Dendritic cell treated with granulocyte-macrophage colony-stimulating factor and Interleukin-4, amounts not matched to agents 40 ng/mL and 50 ng/mL, for 4 days (primary cell): Measurements from ENCODE around the gene PDE1C.
"Not testable (repeated sequence)": the region's sequence is repeated elsewhere in the genome, so short reads cannot be mapped to it uniquely, and the experiment has no call there.

Experiments used
- H3K27ac Mint-ChIP-seq: one replicate; pipeline ENCODE4 v1.8.0; 2022; ENCODE audit warnings: mild to moderate bottlenecking, mixed read lengths
- H3K27me3 Mint-ChIP-seq: one replicate; pipeline ENCODE4 v1.8.0; 2022; ENCODE audit warnings: mild to moderate bottlenecking, mixed read lengths
- H3K36me3 Mint-ChIP-seq: one replicate; pipeline ENCODE4 v1.8.0; 2022; ENCODE audit warnings: low read depth, mixed read lengths
- H3K4me1 Mint-ChIP-seq: one replicate; pipeline ENCODE4 v1.8.0; 2022; ENCODE audit warnings: low read depth, mixed read lengths
- H3K4me3 Mint-ChIP-seq: one replicate; pipeline ENCODE4 v1.8.0; 2022; ENCODE audit warnings: mild to moderate bottlenecking, moderate library complexity, mixed read lengths
- H3K9me3 Mint-ChIP-seq: one replicate; pipeline ENCODE4 v1.8.0; 2022; ENCODE audit warnings: mixed read lengths
- intact Hi-C: fragments of 100-400 bp; cut with micrococcal nuclease; formaldehyde crosslinking; loops from one replicate; pipeline ENCODE4 v1.15.0; 2022

PDE1C gene

DNA sequence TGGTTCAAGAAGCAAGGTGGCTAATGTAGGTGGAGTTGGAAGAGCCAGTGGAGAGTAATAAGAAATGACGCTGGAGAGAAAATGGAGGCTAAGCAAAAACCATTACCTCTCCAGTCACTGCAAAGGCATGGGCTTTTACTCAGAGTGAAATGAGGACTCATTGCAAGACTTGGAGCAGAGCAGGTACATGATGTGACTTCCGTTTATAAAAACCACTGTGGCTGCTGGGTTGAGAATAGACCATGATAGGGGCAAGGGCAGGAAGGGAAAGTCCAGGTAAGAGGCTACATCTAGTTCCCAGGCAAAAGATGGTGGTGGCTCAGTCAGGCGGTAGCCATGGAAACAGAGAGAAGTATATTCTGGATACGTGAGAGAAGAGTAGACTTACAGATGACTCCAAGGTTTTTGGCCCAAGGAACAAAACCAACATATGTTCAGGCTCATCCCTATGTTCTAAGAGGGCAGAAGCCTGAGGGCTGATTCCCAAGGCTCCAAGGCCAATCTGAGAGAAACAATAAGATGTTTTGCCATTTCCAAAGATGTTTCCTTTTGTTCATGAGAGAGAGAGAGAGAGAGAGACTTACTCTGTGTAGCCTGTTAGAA lies 21.5 kb upstream of the PDE1C start:
- Mint-ChIP-seq H3K9me3 (no peaks in the 10 kb centered on the region), H3K27me3 (no peaks in the 10 kb centered on the region), H3K4me3 (no peak overlapping the region), H3K27ac (no peak overlapping the region), H3K4me1 (no peaks in the 10 kb centered on the region), H3K36me3 (no peaks in the 10 kb centered on the region)
- intact Hi-C loops = no loop called here

DNA sequence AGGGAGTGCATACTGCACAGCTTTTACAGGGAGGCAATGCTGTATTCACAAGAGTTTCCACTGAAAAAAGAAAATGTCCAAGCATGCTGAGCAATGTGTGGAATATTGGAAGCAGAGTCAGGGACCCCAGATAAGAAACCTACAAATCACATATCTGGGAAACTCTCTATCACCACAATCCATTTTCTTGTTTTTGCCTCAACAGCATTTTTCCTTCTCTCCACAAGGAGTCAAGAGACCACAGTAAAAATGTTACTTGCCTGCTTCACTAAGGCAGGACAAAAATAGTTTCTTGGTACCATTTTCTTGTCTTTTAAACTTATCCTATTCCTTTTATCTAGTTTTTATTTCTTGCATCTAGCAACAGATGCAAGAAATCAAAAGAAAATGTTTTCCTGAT lies 19.5 kb upstream of the PDE1C start:
- H3K27me3 Mint-ChIP-seq = no peaks in the 10 kb centered on the region
- no peak overlapping the region for H3K27ac Mint-ChIP-seq
- H3K36me3 Mint-ChIP-seq = no peaks in the 10 kb centered on the region
- no peaks in the 10 kb centered on the region for H3K4me1 Mint-ChIP-seq
- H3K9me3 Mint-ChIP-seq = no peaks in the 10 kb centered on the region
- H3K4me3 Mint-ChIP-seq = no peak overlapping the region
- intact Hi-C loops = no loop called here

DNA sequence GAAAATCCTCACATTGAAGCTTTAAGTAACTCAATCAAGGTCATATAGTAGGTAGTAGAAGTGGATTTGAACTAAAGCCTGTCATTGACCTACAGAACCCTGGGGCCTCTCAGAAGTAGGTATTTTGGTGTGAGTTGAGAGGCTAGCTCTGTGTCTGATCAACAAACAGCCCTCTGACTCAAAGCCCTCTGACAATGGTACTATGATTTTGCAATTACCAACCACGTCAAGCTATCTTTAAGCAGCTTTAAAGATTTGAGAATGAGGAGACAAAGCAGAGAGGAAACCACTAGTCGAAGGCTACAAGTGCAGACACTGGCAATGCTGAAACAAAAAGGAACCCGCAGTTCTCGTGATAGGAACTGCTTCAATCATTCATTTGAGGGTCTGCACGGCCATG lies 19.0 kb upstream of the PDE1C start:
- Mint-ChIP-seq H3K27ac (no peak overlapping the region), H3K36me3 (no peaks in the 10 kb centered on the region), H3K27me3 (no peaks in the 10 kb centered on the region), H3K9me3 (no peaks in the 10 kb centered on the region), H3K4me3 (no peak overlapping the region), H3K4me1 (no peaks in the 10 kb centered on the region)
- intact Hi-C loops = no loop called here

DNA sequence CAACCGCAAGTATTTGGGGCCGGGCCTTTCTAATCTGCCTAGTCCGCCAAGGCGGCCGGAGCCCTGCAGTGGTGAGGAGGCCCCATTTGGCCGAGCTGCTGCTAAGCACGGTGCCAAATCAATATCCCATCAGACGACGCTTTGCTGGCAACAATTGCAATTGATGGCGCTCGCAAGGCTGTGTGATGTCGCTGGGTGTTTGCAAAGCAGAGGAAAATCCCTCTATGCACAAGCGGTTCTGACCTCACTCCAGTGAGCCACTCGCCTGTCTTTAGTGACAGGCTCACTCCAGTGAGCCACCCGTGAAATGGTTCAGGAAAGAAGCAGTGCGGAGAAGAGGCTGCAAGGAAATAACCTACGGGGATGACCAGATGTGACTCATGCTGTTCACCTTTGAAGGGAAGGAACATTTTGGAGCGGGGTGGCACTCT lies 18.3 kb upstream of the PDE1C start:
- intact Hi-C loops = no loop called here
- H3K4me1 Mint-ChIP-seq = no peaks in the 10 kb centered on the region
- H3K27me3 Mint-ChIP-seq = no peaks in the 10 kb centered on the region
- no peaks in the 10 kb centered on the region for H3K36me3 Mint-ChIP-seq
- no peak overlapping the region for H3K4me3 Mint-ChIP-seq
- H3K9me3 Mint-ChIP-seq = no peaks in the 10 kb centered on the region
- H3K27ac Mint-ChIP-seq = no peak overlapping the region

DNA sequence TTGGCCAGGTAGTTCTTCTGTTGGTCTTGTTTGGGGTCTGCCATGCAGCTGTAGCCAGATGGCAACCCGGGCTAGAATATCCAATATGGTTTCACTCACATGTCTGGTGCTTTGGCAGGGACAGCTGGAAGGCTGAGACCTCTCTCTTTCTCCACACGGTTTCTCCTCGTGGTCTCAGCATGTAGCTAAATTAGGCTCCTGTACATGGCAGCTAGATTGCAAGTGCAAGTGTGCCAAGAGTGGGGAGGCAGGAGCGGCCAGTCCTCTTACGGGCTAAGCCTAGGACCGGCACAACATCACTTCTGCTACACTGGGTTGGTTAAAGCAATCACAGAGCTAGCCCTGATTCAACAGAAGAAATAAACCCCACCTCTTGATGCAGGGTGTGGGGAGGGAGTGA lies 9.3 kb upstream of the PDE1C start:
- Mint-ChIP-seq H3K4me3 (no peak overlapping the region), H3K27ac (no peak overlapping the region), H3K9me3 (peaks cover 14% of the 10 kb centered on the region), H3K4me1 (no peaks in the 10 kb centered on the region), H3K27me3 (peaks cover 5% of the 10 kb centered on the region), H3K36me3 (no peaks in the 10 kb centered on the region)
- intact Hi-C loops = no loop called here

DNA sequence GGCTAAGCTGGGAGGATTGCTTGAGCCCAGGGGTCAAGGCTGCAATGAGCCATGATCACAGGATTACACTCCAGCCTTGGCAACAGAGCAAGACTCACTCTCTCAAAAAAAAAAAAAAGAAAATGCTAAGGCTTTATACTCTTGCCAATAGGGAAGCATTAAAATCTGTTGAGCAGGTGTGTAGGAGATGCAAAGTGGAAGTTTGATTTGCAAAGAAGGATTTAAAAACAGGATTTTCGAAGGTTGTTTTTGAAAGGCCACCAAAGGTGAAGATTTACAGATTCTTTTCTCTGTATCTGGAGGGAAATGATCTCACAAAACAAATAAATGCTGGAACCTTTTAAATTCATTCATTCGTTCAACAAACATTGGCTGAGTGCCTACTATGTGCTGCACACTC lies 8.6 kb upstream of the PDE1C start:
- peaks cover 14% of the 10 kb centered on the region for H3K9me3 Mint-ChIP-seq
- no peak overlapping the region for H3K4me3 Mint-ChIP-seq
- H3K27me3 Mint-ChIP-seq = peaks cover 5% of the 10 kb centered on the region
- intact Hi-C loops = no loop called here
- H3K27ac Mint-ChIP-seq = no peak overlapping the region
- no peaks in the 10 kb centered on the region for H3K4me1 Mint-ChIP-seq
- H3K36me3 Mint-ChIP-seq = no peaks in the 10 kb centered on the region

DNA sequence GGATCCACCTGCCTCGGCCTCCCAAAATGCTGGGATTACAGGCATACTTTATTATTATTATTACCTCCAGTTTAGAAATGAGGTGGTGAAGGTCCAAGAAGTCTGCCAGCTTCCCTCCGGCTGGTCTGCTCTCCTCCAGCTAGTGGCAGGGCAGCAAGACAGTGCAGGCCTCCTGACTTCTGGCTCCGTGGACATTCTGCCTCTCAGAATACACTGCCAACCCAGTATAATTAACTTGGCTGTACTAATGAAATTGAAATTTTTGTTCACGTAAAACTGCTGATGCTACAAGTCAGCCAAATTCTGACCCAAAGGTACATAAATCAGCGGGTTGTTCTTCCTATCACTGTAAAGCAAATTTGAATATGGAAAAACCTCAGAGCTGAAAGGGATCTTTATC lies 7.6 kb upstream of the PDE1C start:
- no peaks in the 10 kb centered on the region for H3K36me3 Mint-ChIP-seq
- H3K4me1 Mint-ChIP-seq = no peaks in the 10 kb centered on the region
- intact Hi-C loops = no loop called here
- H3K4me3 Mint-ChIP-seq = no peak overlapping the region
- H3K27ac Mint-ChIP-seq = no peak overlapping the region
- H3K9me3 Mint-ChIP-seq = peaks cover 14% of the 10 kb centered on the region
- peaks cover 7% of the 10 kb centered on the region for H3K27me3 Mint-ChIP-seq

DNA sequence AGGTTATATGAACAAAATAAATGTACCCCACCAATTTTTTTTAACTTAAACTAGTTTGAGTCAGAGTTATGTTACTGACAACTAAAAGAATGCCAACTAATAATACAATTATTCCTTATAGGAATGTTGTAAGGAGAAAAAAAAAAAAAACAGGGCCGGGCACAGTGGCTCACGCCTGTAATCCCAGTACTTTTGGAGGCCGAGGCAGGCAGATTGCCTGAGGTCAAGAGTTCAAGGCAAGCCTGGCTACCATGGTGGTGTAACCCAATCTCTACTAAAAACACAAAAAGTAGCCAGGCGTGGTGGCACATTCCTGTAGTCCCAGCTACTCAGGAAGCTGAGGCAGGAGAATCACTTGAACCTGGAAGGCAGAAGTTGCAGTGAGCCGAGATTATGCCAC lies 6.6 kb upstream of the PDE1C start:
- H3K27ac Mint-ChIP-seq, H3K9me3 Mint-ChIP-seq, H3K36me3 Mint-ChIP-seq, H3K4me3 Mint-ChIP-seq, intact Hi-C loops, H3K4me1 Mint-ChIP-seq: not testable (repeated sequence)
- peaks cover 16% of the 10 kb centered on the region for H3K27me3 Mint-ChIP-seq

DNA sequence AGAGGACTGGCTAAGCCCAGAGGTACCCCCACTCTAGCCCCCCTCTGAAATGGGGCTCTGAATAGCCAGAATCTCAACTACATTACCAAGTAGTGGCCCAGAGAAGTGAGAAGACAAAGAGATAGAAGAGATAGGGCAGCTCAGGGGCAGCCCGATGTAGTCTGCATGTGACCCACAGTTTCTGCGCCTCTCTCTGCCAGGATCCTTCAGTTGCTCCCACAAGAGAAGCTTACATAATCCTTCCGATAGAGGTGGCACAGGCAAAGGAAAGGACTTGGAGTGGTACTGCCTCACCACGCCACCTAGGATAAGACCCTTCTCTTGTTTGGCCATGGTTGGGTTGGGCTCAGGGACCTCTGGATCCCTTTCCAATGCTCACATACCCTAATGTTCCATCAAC lies 5.4 kb upstream of the PDE1C start:
- no peaks in the 10 kb centered on the region for H3K9me3 Mint-ChIP-seq
- H3K4me1 Mint-ChIP-seq = no peaks in the 10 kb centered on the region
- H3K27ac Mint-ChIP-seq = no peak overlapping the region
- intact Hi-C loops = no loop called here
- no peaks in the 10 kb centered on the region for H3K36me3 Mint-ChIP-seq
- no peak overlapping the region for H3K4me3 Mint-ChIP-seq
- H3K27me3 Mint-ChIP-seq = peaks cover 25% of the 10 kb centered on the region

DNA sequence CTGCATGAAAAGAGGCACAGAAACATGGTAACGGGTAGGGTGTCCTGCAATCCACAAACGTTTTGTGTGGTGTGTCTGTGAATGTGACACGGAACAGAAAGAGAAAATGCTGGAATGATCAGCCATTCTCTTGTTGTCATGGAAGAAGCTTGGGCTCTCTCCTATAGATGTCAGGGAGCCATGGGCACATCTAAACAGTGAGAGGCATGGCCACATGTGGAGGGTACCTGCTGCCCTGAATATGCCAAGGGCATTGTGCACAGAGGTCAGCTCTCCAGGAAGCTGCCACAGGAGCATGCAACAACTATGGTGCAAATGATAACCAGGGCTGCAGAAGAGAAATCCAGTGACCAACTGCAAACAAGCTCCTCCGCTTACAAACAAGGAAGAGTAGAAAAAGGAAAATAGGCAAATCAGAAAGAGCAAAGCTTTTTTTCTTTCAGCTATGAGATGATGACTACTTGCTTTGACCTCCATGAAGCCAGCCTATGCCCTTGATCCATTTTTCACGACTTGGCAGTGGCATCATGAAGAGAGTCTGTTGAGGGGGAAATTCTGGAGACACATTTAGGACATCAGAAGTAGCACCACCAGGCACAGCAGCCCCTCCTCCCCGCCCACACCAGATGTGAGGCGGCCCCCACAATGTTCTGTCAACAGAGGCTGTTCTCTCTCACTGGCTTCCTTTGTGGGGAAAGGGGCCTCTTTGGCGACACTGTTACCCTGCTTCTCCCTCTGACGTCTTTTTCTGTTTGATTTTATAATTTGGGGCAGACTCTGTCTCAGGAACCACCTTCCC lies 4.8 kb upstream of the PDE1C start:
- no peak overlapping the region for H3K4me3 Mint-ChIP-seq
- H3K27me3 Mint-ChIP-seq = peaks cover 32% of the 10 kb centered on the region
- no peaks in the 10 kb centered on the region for H3K36me3 Mint-ChIP-seq
- intact Hi-C loops = no loop called here
- H3K27ac Mint-ChIP-seq = no peak overlapping the region
- H3K4me1 Mint-ChIP-seq = no peaks in the 10 kb centered on the region
- H3K9me3 Mint-ChIP-seq = no peaks in the 10 kb centered on the region

DNA sequence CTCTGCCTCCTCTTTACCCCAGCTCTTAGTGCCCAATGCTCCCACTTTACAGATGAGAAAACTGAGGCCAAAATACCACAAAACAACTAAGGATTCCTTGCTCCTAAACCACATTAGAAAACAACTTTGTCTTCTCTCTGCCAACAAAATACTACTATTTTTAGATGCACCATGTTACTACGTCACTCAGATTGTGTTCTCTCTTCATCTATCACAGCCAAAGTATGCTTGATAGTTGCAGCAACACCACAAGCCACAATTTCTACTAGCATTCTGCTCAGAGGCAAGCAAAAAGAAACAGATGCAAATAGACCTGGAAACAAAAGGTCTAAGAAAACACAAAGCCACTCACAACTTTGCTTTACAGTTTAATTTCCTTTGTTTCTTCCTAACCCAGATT lies 3.3 kb upstream of the PDE1C start:
- Mint-ChIP-seq H3K27ac (no peak overlapping the region), H3K36me3 (no peaks in the 10 kb centered on the region), H3K27me3 (peaks cover 42% of the 10 kb centered on the region), H3K4me3 (no peak overlapping the region), H3K9me3 (no peaks in the 10 kb centered on the region), H3K4me1 (no peaks in the 10 kb centered on the region)
- intact Hi-C loops = no loop called here

DNA sequence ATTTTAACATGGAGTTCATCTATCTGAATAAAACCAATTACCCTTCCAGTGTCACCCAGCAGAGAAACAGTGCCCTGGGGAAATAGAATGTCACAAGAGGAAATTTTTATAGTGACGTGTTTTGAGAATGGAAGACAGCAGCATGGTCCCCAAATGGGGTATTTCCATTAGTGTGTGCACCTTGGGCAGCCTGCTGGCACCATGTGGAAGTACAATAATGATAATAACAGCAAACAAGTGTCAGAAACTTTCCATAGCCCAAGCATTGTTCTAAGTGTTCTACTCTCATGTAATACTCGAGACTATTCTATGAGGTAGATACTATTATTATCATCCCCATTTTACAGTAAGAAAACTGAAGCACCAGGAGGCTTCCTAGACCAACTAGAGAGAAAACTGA lies 2.2 kb upstream of the PDE1C start:
- H3K27me3 Mint-ChIP-seq = peaks cover 44% of the 10 kb centered on the region
- intact Hi-C loops = no loop called here
- H3K27ac Mint-ChIP-seq = no peak overlapping the region
- no peaks in the 10 kb centered on the region for H3K36me3 Mint-ChIP-seq
- H3K4me3 Mint-ChIP-seq = no peak overlapping the region
- H3K9me3 Mint-ChIP-seq = no peaks in the 10 kb centered on the region
- no peaks in the 10 kb centered on the region for H3K4me1 Mint-ChIP-seq

DNA sequence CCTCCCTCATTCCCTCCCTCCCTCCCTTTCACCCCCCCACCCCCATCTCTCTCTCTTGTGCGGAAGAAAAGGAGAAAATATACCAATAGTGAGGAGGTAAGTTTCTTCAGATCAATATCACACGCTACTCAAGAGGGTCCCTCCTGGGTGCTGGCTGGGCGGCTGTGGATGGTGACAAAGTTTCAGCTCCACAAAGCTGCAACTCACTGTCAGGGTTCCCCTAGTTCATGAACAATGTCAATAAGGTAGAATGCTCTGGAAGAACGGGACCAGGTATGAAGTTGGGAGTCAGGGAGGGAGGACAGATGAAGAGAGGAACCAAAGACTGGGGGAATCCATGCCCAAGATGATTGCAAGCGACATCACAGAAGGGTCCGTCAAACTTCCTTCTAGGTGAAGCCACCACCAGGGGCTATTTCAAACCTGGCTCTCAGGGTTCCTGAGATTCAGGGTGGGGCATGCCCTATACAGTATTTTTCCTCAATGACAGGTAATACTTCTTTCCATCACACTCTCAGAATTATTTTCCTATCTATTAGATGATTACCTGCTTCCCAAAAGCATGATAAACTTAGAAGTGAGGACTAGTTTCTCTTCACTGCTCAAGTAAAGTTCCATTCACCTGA lies 1.4 kb upstream of the PDE1C start:
- Mint-ChIP-seq H3K9me3 (no peaks in the 10 kb centered on the region), H3K4me1 (no peaks in the 10 kb centered on the region), H3K36me3 (no peaks in the 10 kb centered on the region), H3K4me3 (no peak overlapping the region), H3K27me3 (peaks cover 44% of the 10 kb centered on the region), H3K27ac (no peak overlapping the region)
- intact Hi-C loops = no loop called here

DNA sequence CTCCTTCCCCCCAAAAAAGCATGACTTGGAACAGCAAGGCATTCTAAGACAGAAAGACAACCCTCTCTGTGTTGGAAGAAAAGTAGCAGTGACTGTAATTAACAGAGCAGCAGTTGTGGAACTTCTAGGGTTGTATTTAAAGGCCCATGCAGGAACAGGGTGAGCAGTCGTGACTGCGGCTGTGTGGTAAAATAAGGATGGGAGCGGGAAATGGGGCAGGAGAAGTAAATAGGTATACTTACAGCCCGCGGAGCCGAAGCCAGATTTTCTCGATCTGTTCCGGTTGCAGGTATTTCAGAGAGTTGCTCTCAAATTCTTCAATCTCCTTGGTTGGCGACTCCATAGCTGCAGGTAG lies 179 bp downstream of the PDE1C start:
- intact Hi-C loops = no loop called here

More for the DNA sequence above, 179 bp downstream of the PDE1C start:
- no peaks in the 10 kb centered on the region for H3K36me3 Mint-ChIP-seq
- no peaks in the 10 kb centered on the region for H3K9me3 Mint-ChIP-seq
- no peak overlapping the region for H3K4me3 Mint-ChIP-seq
- no peaks in the 10 kb centered on the region for H3K4me1 Mint-ChIP-seq
- peaks cover 44% of the 10 kb centered on the region for H3K27me3 Mint-ChIP-seq
- H3K27ac Mint-ChIP-seq = no peak overlapping the region
